Measurements from ENCODE around the gene WWOX. TPM values are rescaled to one million over a fixed set of nuclear protein-coding genes. Genes with fewer than 3 reads are reported as not detected.

The WWOX gene
- total RNA-seq, 6 experiments from 2014 or later: 13.0 to 24.3 (median 16.5) TPM

- DNase-seq (no peak), ATAC-seq (no peak)
- Histone ChIP-seq H3K4me3 (no peak overlapping the region), H3K4me1 (no peaks in the 10 kb centered on the region), H3K27me3 (no peaks in the 10 kb centered on the region), H3K9me3 (no peaks in the 10 kb centered on the region), H3K36me3 (no peaks in the 10 kb centered on the region), H3K27ac (no peak overlapping the region)
- TF ChIP-seq CTCF (IDR thresholded peaks at IDR 0.05): no peak
- TF ChIP-seq POLR2A (IDR thresholded peaks at IDR 0.05): no peak
- 91% methylated on average over 15 of the region's 15 CpGs for WGBS (ENCODE audit: insufficient coverage, low coverage, low lambda C conversion rate, missing lambda C conversion rate)
- intact Hi-C loops (cut with DNase I): no loop called here
These were observed 287.3 kb downstream of the WWOX start for GRCh38 chr16:78386557-78387324.

- Histone ChIP-seq H3K4me1 (peaks cover 0 to 4% (median 0%) of the 10 kb centered on the region in 4 donors), H3K27me3 (no peaks in the 10 kb centered on the region), H3K9me3 (no peaks in the 10 kb centered on the region), H3K4me3 (no peak overlapping the region), H3K27ac (no peak overlapping the region), H3K36me3 (no peaks in the 10 kb centered on the region)
- TF ChIP-seq POLR2A (IDR thresholded peaks at IDR 0.05) (no peak), CTCF (IDR thresholded peaks at IDR 0.05) (no peak)
- DNase-seq: no peak
- no peak for ATAC-seq
- intact Hi-C loops (cut with DNase I): no loop called here
- 95% methylated on average over 6 of the region's 8 CpGs for WGBS (ENCODE audit: insufficient coverage, low coverage, low lambda C conversion rate, missing lambda C conversion rate)
These were observed 289.6 kb downstream of the WWOX start for GRCh38 chr16:78389009-78389498.

- H3K27ac ChIP-seq: no peak overlapping the region
- ATAC-seq: peak in 1 of 4 donors; percentile 37
- no peaks in the 10 kb centered on the region for H3K9me3 ChIP-seq
- no peaks in the 10 kb centered on the region for H3K36me3 ChIP-seq
- no peak overlapping the region for H3K4me3 ChIP-seq
- intact Hi-C loops (cut with DNase I): no loop called here
- DNase-seq: no peak
- peaks cover 0 to 4% (median 0%) of the 10 kb centered on the region in 4 donors for H3K4me1 ChIP-seq
- 69% methylated on average over 4 of the region's 4 CpGs for WGBS (ENCODE audit: insufficient coverage, low coverage, low lambda C conversion rate, missing lambda C conversion rate)
- no peaks in the 10 kb centered on the region for H3K27me3 ChIP-seq
- TF ChIP-seq POLR2A (IDR thresholded peaks at IDR 0.05): no peak
- no peak for TF ChIP-seq CTCF (IDR thresholded peaks at IDR 0.05)
These were observed 290.6 kb downstream of the WWOX start for GRCh38 chr16:78390092-78390491.

- WGBS (ENCODE audit: insufficient coverage, low coverage, low lambda C conversion rate, missing lambda C conversion rate): 82% methylated on average over 7 of the region's 7 CpGs
- Histone ChIP-seq H3K4me3 (no peak overlapping the region), H3K9me3 (no peaks in the 10 kb centered on the region), H3K27ac (no peak overlapping the region), H3K36me3 (no peaks in the 10 kb centered on the region), H3K4me1 (peaks cover 0 to 4% (median 0%) of the 10 kb centered on the region in 4 donors), H3K27me3 (no peaks in the 10 kb centered on the region)
- intact Hi-C loops (cut with DNase I): no loop called here
- TF ChIP-seq POLR2A (IDR thresholded peaks at IDR 0.05): no peak
- no peak for TF ChIP-seq CTCF (IDR thresholded peaks at IDR 0.05)
- no peak for DNase-seq
- ATAC-seq: peak in 1 of 4 donors; percentile 43
These were observed 291.3 kb downstream of the WWOX start for GRCh38 chr16:78390508-78391324.

Data from right lobe of liver (tissue), 6 donors.